H7 (cell line): ENCODE measurements around the gene ZBP1. TPM values are rescaled to one million over a fixed set of nuclear protein-coding genes. Genes with fewer than 3 reads are reported as not detected.

ENCODE experiments used
- DNase-seq: peaks from one replicate; pipeline ENCODE4 v3.0.0; 2012
- H3K27me3 ChIP-seq: 2 replicates; pipeline ENCODE4 v1.6.0; 2011; ENCODE audit warnings: mild to moderate bottlenecking, low read length; ENCODE audit not compliant: control insufficient read depth, insufficient read depth
- H3K36me3 ChIP-seq: replicated peaks from 2 replicates; pipeline ENCODE4 v1.5.1; 2011; ENCODE audit warnings: low read length; ENCODE audit not compliant: control insufficient read depth, insufficient read depth
- H3K4me3 ChIP-seq: 2 replicates; pipeline ENCODE4 v1.5.1; 2011; ENCODE audit warnings: low read depth, mild to moderate bottlenecking, control low read depth, low read length, moderate library complexity; ENCODE audit not compliant: insufficient read depth
- total RNA-seq: library from RNA; depleted of rRNA; stranded (reverse); fragments of >200 nt; shearing (Covaris generic); gene quantifications from 2 replicates; pipeline ENCODE4 v1.2.3, GENCODE V29; 2014

Gene ZBP1
- total RNA-seq, 1 experiment from 2014 or later: not detected

DNA sequence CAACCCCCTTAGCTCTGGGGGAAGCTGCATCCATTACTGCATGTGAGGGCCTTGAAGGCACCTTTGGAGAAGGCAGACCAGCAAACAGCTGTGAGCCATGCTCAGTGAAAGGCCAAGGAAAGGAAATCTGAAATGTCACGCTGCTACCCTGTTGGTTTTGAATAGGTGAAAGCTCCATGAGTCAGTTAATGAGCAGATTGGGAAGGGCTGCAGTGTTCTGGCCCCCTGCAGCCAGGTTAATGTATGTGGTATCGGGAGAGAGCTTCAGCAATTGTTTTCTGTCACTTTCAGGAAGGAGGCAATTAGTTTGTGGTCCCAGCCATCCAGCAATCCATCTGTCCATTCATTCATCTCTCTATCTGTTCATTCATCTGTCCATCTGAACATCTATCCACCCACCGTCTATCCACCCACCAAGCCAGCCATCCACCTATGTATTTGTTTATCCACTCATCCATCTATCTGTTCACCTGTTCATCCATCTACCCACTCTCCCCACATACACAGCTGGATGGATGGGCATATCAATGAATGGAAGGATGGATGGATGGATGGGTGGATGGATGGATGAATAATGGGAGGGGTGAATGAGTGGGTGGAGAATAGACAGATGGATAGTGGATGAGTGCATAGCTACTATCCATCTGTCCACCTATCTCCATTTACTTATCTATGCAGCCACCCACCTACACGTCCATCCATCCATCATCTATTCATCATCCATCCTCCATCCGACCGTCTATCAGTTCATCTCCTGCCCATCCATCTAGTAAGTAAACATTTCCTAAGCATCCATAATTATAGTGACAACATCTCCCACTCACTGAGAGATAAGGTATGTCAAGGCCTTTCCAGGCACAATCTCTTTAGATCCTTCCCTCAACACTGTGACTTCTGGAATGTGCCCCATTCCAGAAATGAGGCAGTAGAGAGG lies 43.3 kb downstream of the ZBP1 start:
- DNase-seq: no peak
- Histone ChIP-seq H3K36me3 (no peaks in the 10 kb centered on the region), H3K27me3 (no peaks in the 10 kb centered on the region; the same call in 1 of the 2 replicates)

DNA sequence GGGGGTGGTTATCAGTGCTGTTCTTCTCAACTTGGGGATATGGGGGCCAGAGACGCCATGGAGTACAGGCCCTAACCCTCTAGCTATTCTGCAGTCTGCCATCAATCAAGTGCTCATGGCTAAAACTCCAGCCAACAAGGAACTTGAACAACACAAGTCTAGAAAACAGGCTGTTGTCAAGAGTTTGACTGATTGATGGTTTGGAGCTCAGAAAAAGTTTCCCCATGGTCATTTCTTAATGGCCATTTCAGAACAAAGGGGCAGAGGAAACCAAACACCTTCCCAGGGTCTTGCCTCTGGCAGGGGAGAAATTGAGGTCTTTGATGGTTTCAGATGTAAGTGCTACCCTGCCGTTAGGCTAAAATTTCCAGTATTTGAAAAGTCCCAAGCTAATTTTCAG lies 44.2 kb downstream of the ZBP1 start:
- Histone ChIP-seq H3K27me3 (no peaks in the 10 kb centered on the region; the same call in 1 of the 2 replicates), H3K4me3 (no peak overlapping the region), H3K36me3 (no peaks in the 10 kb centered on the region)
- DNase-seq: no peak

More for the DNA sequence above, 43.3 kb downstream of the ZBP1 start:
- no peak overlapping the region for H3K4me3 ChIP-seq

DNA sequence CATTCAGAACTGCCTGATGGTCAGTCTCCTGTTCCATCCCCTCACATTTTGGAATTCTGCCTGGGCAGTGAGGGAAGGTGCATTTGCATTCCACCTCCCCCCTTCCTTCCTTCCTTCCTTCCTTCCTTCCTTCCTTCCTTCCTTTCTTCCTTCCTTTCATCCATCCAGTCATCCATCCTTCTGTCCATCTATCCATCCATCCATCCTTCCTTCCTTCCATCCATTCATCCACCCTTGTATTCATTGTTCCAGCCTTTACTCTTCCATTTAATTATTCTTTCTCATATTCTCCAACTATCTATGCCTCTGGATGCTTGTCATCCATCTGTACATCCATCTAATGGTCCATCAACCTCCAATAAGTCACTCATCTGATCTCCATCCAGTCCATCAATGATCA lies 45.3 kb downstream of the ZBP1 start:
- Histone ChIP-seq H3K4me3 (no peak overlapping the region), H3K27me3 (no peaks in the 10 kb centered on the region; the same call in 1 of the 2 replicates), H3K36me3 (no peaks in the 10 kb centered on the region)
- DNase-seq: no peak

DNA sequence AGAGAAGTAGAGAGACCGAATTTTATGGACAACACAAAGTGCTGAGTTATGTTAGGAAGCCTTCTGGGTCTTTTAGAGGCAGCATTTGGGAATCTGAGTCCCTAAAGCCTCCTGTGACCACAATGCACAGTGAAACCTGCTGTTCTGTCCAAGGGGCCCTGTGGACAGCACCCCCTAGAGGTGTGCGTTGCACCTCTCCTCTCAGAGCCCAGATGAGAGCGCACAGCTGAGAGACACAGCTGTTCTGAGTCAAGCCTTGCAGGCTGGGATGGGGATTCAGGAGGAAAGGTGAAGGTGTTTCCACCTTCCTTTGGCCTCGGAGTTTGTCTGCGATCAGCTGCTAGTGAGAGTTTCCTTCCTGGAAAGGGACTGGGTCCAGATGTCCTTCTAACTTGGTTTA lies 46.3 kb downstream of the ZBP1 start:
- no peaks in the 10 kb centered on the region; the same call in 1 of the 2 replicates for H3K27me3 ChIP-seq
- H3K36me3 ChIP-seq: no peaks in the 10 kb centered on the region
- peak; percentile 82 for DNase-seq
- no peak overlapping the region for H3K4me3 ChIP-seq

DNA sequence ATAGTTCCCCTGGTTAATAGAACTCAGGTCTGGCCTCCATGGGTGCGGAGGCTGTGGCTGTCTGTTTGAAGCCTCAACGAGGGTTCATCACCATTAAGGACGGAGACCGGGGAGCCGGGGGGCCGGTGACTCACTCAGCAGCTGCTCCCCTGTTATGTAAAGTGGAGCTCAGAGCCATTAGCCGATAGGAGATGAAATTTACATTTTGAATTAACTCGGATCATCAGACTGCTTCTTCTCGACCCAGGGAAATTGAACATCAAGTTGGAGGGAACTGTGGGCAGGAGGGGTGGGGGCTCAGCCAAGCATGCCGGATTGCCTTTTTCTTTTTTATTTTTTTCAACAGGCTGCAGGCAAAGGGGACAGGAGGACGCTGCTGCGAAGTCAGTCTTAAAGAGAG lies 47.0 kb downstream of the ZBP1 start:
- peak; percentile 82 for DNase-seq
- Histone ChIP-seq H3K27me3 (no peaks in the 10 kb centered on the region; the same call in 1 of the 2 replicates), H3K4me3 (no peak overlapping the region), H3K36me3 (no peaks in the 10 kb centered on the region)

DNA sequence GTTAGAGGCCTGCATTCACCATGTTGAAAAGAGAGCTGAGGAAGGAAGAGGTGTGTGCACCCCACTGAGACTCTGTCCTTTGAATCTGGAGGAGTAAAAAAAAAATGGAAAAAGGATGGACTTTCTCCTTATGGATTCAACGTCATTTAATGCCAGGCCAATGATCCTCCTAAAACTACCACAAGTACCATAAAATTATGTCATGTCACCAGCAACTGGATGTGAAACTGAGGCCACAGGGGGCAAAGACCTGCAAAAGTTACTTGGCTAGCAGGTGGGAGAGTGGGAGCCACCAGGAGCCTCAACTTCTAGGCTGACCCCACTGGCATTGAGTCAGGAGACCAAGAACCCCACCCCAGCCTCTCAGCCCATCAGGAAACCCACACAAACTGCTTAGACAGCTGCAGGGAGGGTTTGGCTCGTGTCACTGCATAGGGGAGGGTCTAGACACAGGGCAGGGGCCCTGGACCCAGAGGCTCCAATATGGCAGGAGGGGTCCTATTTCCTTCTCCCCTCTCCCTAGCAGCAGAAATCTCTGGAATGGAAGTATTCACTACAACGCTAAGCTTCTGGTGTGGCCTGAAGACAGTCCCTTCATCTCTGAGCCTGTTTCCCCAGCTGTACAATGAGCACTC lies 48.3 kb downstream of the ZBP1 start:
- Histone ChIP-seq H3K36me3 (no peaks in the 10 kb centered on the region), H3K4me3 (no peak overlapping the region), H3K27me3 (no peaks in the 10 kb centered on the region; the same call in 1 of the 2 replicates)
- no peak for DNase-seq

DNA sequence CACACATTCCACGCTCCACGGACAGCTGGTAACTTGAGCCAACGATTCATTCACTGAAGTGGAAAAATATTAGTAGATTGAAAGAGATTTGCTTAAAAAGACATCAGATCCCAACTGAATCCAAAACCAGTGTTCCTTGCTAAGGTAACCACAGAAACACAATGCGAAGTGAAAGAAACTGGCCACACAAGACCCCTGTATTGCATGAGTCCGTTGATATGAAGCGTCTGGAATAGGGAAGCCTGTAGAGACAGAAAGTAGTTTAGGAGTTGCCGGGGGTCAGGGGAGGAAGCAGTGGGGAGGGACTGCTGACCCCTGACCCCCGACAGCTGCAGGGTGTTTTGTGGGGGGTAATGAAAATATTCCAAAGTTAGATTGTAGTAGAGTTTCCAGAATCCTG lies 49.3 kb downstream of the ZBP1 start:
- no peaks in the 10 kb centered on the region for H3K36me3 ChIP-seq
- no peaks in the 10 kb centered on the region; the same call in 1 of the 2 replicates for H3K27me3 ChIP-seq
- H3K4me3 ChIP-seq: no peak overlapping the region
- no peak for DNase-seq

DNA sequence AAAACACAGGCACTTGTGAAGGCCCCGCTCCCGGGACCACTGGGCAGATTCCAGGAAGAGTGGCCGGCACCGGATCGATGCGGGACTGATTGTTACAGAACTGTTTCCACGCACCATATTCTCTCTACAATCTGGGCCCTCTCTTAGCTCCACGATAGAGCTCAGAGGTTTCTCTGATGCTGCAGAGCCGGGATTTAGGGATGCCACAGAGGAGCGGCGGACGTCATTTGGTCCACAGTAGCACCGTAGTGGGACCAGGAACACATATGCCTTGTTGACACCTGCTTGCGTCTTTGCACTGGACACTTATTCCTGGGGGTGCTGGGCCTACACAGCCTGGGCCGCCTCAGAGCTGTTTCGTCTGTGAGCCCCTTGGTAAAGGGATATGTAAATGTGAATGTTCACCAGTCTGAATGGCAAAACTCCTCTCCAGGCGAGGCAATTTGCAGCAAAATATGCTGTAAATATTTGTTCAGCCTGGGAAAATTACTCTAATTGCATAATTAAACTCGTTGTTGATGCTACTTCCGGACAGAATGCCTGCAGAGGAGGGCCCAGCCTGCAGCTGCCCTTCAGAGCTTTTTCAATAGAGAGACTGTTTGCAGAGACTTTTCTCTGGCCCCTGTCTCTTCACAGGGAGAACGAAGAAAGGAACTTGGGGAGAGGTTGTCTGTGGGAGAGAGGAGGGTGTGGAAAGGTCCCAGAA lies 49.9 kb downstream of the ZBP1 start:
- Histone ChIP-seq H3K36me3 (no peaks in the 10 kb centered on the region), H3K27me3 (no peaks in the 10 kb centered on the region; the same call in 1 of the 2 replicates), H3K4me3 (no peak overlapping the region)
- no peak for DNase-seq

DNA sequence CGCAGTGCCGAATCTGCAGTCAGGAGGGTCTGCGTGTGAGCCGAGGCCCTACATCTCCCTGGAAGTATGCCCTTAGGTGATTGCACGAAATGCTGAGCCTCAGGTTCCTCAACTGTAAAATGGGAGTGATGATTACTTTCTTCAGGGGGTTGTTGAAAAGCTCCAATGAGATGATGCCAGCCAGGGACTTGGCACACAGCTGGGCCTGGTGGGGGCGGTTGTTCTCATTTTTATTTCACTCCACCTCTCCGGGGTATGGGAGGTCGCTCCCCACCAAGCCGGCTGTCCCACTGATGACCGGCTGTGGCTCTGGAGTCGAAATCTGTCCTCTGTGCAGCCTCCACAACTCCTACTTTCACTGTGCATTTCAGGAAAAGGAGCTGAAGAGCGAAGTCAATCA lies 51.3 kb downstream of the ZBP1 start:
- Histone ChIP-seq H3K36me3 (no peaks in the 10 kb centered on the region), H3K4me3 (no peak overlapping the region), H3K27me3 (no peaks in the 10 kb centered on the region; the same call in 1 of the 2 replicates)
- no peak for DNase-seq

DNA sequence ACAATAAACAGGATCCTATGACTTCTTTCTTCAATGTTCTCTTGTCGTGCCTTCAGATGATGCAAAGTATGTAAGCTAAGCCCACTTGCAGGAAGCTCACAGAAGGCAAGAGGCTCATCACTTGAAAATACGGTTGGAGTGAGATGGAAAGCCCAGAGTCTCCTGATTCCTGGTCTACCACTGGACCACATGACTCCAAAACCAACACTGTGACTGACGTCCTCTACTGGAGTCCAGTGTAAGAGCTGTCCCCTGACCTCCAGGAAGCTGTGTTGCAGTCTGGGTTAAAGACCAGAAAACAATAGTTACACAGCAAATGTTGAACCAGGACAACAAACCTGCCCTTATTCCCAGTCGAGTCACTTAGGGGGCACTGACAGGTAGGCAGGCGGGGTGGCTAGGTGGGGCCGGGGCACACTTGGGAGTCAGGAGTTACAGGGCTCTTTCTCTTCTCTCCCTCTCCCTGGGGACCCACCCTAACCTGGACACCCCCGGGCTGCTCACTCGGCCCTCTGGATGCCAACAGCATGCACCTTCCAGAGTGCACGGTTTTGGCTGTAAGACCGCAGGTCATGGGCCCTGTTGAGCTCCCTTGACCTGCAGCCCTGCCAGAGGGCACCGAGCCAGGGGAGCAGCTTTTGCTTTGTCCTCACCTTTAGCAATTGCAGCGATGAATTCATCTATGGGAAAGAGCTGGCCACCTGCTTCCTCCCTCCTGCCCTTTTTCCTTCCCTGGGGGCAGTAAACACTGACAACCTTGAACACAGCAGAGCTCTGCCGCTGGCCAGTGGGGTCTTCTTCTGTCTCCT lies 51.9 kb downstream of the ZBP1 start:
- H3K4me3 ChIP-seq: no peak overlapping the region
- no peaks in the 10 kb centered on the region for H3K36me3 ChIP-seq
- DNase-seq: peak; percentile 23
- no peaks in the 10 kb centered on the region; the same call in 1 of the 2 replicates for H3K27me3 ChIP-seq

DNA sequence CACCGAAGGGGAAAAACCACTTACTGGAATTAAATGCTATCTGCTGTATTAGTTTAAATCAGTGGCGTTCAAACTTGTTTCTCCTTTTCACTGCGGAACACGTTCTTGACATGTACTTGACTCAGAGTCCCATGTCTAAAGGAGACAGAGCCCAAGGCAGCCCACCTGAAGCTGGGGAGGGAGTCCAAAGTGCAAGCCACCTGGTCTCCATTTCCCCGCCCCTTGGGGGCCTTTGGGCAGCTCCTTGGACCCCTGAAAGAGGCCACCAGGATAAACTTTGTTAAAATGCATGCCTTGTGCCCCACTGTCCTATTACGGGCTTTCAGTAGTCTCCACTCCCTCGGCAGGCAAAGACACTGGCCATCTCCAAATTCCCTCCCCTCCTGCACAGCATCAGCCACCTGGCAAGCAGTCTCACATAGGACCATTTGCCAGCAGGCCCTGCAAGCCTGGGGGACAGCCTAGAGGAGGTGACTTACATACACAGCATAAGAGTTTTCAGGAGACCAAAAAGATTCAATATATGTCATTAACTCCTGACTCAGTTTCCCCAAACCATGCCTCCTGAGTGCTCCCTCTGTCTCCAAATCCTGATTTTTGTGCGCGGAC lies 52.7 kb downstream of the ZBP1 start:
- Histone ChIP-seq H3K4me3 (no peak overlapping the region), H3K27me3 (no peaks in the 10 kb centered on the region; the same call in 1 of the 2 replicates), H3K36me3 (no peaks in the 10 kb centered on the region)
- DNase-seq: peak; percentile 17

DNA sequence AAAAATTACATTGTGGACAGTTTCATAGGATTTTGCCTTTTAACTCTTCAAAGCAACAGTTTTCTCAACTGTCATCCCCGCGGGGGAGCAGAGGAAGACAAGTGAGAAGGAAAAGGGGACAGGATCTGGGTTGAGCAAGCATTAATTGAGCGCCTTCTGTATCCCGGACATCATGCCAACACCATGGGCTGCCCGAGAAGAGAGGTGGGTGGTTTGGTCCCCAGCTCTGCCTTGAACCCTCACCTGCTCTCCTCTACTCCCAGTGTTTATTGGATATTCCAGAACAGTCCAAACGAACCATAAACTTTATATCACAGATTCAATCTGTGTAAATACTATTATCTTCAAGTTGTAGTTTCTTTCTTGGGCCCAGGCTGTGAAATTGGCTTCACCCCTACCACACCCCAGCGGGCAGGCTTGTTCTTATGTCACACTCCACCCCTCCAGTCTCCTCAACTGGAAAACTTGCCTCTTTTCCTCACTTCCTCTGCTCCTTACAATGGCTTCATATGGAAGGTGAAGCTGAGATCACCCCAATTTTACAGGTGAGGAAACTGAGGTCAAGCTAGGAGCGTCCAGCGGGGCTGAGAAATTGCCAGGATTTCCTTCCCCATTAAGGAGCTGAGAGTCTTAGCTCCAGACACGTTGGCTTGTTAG lies 53.3 kb downstream of the ZBP1 start:
- Histone ChIP-seq H3K4me3 (no peak overlapping the region), H3K36me3 (no peaks in the 10 kb centered on the region), H3K27me3 (no peaks in the 10 kb centered on the region)
- DNase-seq: no peak

DNA sequence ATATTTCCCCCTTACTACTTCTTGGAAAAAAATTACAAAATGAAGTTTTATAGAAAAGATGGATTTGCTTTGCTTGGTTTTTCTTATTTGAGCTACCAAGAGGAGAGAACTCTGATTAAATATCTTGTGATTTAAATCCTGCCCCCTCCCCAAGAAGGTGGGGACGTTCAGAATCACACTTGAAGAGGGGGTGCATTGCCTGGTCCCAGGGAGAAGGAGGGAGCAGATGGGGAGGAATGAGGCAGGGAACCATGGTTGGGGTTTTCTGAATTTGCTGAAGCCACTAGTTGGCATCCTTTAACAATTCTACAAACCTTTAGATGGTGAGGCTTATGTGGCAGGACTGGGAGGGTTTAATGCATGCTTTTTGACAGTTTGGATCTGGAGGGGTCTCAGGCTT lies 53.8 kb downstream of the ZBP1 start:
- no peaks in the 10 kb centered on the region for H3K36me3 ChIP-seq
- H3K4me3 ChIP-seq: no peak overlapping the region
- no peaks in the 10 kb centered on the region for H3K27me3 ChIP-seq
- peak; percentile 14 for DNase-seq
